Measurements from ENCODE around the gene ZGLP1. TPM values are rescaled to one million over a fixed set of nuclear protein-coding genes. Genes with fewer than 3 reads are reported as not detected.

ZGLP1 gene
- 6.8 and 7.6 TPM in 2 replicates for total RNA-seq
- long read RNA-seq, partial matches to known transcripts = 0 of 2 reads
- long read RNA-seq, other reads (novel, unspliced or antisense) = 0 of 2 reads

- no peak for DNase-seq (ENCODE audit: extremely low spot score, unreplicated experiment)
- Mint-ChIP-seq H3K4me1 (ENCODE audit: unreplicated experiment) (peaks cover 3% of the 10 kb centered on the region), H3K4me3 (ENCODE audit: unreplicated experiment) (no peak within 1 kb of the TSS), H3K27me3 (ENCODE audit: unreplicated experiment) (no peaks in the 10 kb centered on the region), H3K27ac (ENCODE audit: unreplicated experiment) (no peak within 1 kb of the TSS), H3K36me3 (ENCODE audit: unreplicated experiment) (peaks cover 5% of the 10 kb centered on the region), H3K9me3 (ENCODE audit: unreplicated experiment) (no peaks in the 10 kb centered on the region)
- no peak for TF ChIP-seq CTCF (IDR thresholded peaks at IDR 0.05)
Observed at GRCh38 chr19:10309423-10309822, at the start of gene ZGLP1. Gene ZGLP1 (minus strand): TSS chr19:10309815.

DNA sequence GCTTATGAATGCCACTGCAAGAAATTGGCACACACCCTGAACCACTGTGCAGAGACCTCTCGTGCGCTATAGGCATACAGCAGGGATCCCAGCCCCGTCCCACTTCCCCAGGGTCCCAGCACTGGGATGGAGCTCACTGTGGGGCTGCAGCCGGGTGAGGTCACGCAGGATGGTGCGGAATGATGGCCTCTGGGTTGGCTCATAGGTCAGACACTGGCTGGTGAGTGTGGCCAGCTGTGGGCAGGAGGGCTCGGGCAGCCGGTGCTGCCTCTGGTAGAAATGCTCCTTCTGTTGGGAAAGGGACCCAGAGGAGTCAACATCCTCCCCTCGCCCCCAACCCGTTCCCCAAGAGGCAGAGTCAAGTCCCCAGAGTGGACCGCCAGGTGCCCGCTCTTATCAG, 46.8 kb upstream of the ZGLP1 start:
- no peak for TF ChIP-seq CTCF (IDR thresholded peaks at IDR 0.05)
- Mint-ChIP-seq H3K36me3 (ENCODE audit: unreplicated experiment) (peaks cover 22% of the 10 kb centered on the region), H3K4me3 (ENCODE audit: unreplicated experiment) (no peak overlapping the region)

GRCh38 chr19:10353793-10354391, 44.3 kb upstream of the ZGLP1 start:
- Mint-ChIP-seq H3K27me3 (ENCODE audit: unreplicated experiment) (no peaks in the 10 kb centered on the region), H3K9me3 (ENCODE audit: unreplicated experiment) (no peaks in the 10 kb centered on the region), H3K4me1 (ENCODE audit: unreplicated experiment) (no peaks in the 10 kb centered on the region), H3K36me3 (ENCODE audit: unreplicated experiment) (peaks cover 25% of the 10 kb centered on the region), H3K4me3 (ENCODE audit: unreplicated experiment) (no peak overlapping the region), H3K27ac (ENCODE audit: unreplicated experiment) (no peak overlapping the region)
- no peak for TF ChIP-seq CTCF (IDR thresholded peaks at IDR 0.05)
- no peak for DNase-seq (ENCODE audit: extremely low spot score, unreplicated experiment)

More for the DNA sequence above, 46.8 kb upstream of the ZGLP1 start:
- Mint-ChIP-seq H3K9me3 (ENCODE audit: unreplicated experiment) (no peaks in the 10 kb centered on the region), H3K27me3 (ENCODE audit: unreplicated experiment) (no peaks in the 10 kb centered on the region), H3K4me1 (ENCODE audit: unreplicated experiment) (no peaks in the 10 kb centered on the region), H3K27ac (ENCODE audit: unreplicated experiment) (no peak overlapping the region)
- no peak for DNase-seq (ENCODE audit: extremely low spot score, unreplicated experiment)

DNA sequence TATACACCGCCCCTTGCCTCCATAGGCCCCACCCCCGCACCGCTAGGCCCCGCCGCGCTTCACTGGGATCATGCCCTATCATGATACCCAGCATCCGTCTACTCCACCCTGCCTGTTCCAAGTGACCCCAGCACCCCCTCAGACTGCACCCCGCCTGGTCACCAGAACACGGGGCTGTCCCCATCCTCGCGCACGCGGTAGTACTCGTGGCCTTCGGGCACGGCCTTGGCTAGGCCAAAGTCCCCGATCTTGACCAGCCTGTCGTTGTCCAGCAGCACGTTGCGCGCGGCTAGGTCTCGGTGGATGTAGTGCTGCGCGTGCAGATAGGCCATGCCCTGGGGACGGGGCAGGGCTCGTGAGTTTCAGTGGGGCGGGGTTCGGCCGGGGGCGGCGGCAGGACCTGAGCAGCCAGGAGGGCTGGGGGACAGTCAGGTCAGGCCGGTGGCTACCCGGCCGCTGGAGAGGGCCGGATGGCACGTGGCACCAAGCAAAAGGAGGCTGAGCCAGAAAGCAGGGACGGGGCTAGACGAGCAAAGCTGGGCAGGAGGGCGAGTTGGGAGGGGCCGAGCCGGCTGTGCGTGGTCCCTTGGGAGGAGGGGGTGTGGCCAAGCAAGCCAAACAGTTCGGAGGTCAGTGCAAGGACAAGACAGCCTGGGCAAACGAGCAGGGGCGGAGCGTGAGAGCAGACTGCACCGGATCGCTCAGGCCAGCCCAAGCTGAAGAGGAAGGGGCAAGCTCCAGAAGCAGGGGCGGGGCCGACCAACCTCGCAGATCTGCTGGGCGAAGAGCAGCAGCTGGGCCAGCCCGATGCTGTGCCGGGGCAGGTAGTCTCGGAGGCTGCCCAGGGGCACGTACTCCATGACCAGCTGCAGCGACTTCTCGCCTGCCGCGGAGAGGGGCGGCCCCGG, 43.4 kb upstream of the ZGLP1 start:
- Mint-ChIP-seq H3K9me3 (ENCODE audit: unreplicated experiment) (no peaks in the 10 kb centered on the region), H3K4me1 (ENCODE audit: unreplicated experiment) (no peaks in the 10 kb centered on the region), H3K4me3 (ENCODE audit: unreplicated experiment) (no peak overlapping the region), H3K27ac (ENCODE audit: unreplicated experiment) (no peak overlapping the region), H3K36me3 (ENCODE audit: unreplicated experiment) (peaks cover 25% of the 10 kb centered on the region), H3K27me3 (ENCODE audit: unreplicated experiment) (no peaks in the 10 kb centered on the region)
- no peak for DNase-seq (ENCODE audit: extremely low spot score, unreplicated experiment)
- TF ChIP-seq CTCF (IDR thresholded peaks at IDR 0.05) = no peak

DNA sequence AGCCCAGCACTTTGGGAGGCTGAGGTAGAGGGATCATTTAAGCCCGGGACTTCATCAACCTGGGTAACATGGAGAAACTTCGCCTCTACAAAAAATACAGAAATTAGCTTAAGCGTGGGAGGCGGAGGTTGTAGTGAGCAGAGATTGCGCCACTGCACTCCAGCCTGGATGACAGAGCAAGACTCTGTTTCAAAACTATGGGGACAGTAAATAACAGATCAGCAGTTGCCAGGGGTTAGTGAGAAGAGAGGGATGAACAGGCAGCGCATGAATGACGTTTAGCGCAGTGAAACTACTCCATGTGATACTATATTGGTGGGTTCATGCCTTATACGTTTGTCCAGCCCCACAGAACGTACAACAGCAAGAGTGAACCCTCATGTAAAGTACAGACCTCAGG, 36.9 kb upstream of the ZGLP1 start:
- no peaks in the 10 kb centered on the region for H3K4me1 Mint-ChIP-seq (ENCODE audit: unreplicated experiment)
- H3K9me3 Mint-ChIP-seq (ENCODE audit: unreplicated experiment) = no peaks in the 10 kb centered on the region
- no peak overlapping the region for H3K4me3 Mint-ChIP-seq (ENCODE audit: unreplicated experiment)
- no peaks in the 10 kb centered on the region for H3K27me3 Mint-ChIP-seq (ENCODE audit: unreplicated experiment)
- H3K27ac Mint-ChIP-seq (ENCODE audit: unreplicated experiment) = no peak overlapping the region
- H3K36me3 Mint-ChIP-seq (ENCODE audit: unreplicated experiment) = peaks cover 8% of the 10 kb centered on the region
- DNase-seq (ENCODE audit: extremely low spot score, unreplicated experiment) = no peak
- TF ChIP-seq CTCF (IDR thresholded peaks at IDR 0.05) = no peak

Data from osteocyte (in vitro differentiated cells).